ENCODE measurements around the gene PCDHB16.
"Not testable (repeated sequence)": the region's sequence is repeated elsewhere in the genome, so short reads cannot be mapped to it uniquely, and the experiment has no call there.

Gene PCDHB16

DNA sequence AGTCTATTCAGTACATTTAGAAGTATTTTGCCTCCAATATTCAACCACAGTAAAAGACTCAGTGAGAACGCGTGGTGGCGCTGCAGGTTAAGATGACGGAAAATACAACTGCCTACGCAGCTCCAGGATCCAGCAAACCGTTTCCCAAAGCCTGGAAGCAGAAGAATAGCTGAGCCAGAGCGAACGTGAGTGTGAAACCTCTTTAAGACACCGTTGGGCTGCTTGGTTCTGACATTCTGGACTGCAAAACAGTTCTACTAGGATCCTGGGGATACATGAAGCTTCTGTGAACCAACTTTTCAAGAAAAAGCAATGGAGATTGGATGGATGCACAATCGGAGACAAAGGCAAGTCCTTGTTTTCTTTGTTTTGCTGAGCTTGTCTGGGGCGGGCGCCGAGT lies at the start of gene PCDHB16:
Gene PCDHB16 (plus strand): TSS at position 140 of the 400 bp plus-strand sequence. CDS start 173 bp downstream, at position 313.
- DNase-seq: no peak
- ATAC-seq: no peak

GRCh38 chr5:141135030-141135717 lies 47.0 kb upstream of the PCDHB16 start, which contains the start of gene PCDHB5:
TSS of gene PCDHB5 (plus strand) at chr5:141135206. CDS start at chr5:141135435, 229 bp downstream.
- ATAC-seq (no peak), DNase-seq (no peak)

DNA sequence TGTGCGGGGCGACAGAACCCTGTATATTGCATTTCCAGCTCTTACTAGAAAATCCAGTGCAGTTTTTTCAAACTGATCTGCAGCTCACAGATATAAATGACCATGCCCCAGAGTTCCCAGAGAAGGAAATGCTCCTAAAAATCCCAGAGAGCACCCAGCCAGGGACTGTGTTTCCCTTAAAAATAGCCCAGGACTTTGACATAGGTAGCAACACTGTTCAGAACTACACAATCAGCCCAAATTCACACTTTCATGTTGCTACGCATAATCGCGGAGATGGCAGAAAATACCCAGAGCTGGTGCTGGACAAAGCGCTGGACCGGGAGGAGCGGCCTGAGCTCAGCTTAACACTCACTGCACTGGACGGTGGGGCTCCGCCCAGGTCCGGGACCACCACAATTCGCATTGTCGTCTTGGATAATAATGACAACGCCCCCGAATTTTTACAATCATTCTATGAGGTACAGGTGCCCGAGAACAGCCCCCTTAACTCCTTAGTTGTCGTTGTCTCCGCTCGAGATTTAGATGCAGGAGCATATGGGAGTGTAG lies 46.4 kb upstream of the PCDHB16 start:
- DNase-seq (no peak), ATAC-seq (no peak)

DNA sequence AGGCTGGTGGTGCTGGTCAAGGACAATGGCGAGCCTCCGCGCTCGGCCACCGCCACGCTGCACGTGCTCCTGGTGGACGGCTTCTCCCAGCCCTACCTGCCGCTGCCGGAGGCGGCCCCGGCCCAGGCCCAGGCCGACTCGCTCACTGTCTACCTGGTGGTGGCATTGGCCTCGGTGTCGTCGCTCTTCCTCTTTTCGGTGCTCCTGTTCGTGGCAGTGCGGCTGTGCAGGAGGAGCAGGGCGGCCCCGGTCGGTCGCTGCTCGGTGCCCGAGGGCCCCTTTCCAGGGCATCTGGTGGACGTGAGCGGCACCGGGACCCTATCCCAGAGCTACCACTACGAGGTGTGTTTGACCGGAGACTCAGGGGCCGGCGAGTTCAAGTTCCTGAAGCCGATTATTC lies 44.8 kb upstream of the PCDHB16 start:
- ATAC-seq, DNase-seq: not testable (repeated sequence)

DNA sequence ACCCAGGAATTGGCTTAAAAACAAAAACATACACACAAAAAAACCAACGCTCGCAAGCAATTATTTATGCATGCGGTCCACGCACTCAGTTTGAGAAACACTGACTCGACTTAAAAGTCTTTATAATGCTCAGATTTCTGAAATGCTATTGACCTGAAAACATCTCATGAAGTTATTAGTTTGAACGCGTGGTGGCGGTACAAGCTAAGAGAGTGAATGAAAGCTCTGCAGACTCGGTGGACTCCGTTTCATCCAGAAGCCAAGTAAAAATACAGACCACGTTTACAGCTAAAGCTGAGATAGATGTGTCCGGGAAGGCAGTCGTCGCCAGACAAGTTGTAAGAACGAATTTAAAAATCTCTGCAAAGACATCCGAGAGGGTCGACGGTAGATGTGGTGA lies 32.4 kb upstream of the PCDHB16 start, which contains the start of gene PCDHB6:
Gene PCDHB6 (plus strand): TSS at position 246 of the 400 bp plus-strand sequence. CDS start 201 bp downstream, outside the sequence.
- no peak for DNase-seq
- ATAC-seq: no peak

- ATAC-seq (no peak), DNase-seq (no peak)
Measured at GRCh38 chr5:141150224-141150992, 31.8 kb upstream of the PCDHB16 start.

- ATAC-seq (no peak), DNase-seq (no peak)
Measured at GRCh38 chr5:141150993-141151325, 31.2 kb upstream of the PCDHB16 start.

DNA sequence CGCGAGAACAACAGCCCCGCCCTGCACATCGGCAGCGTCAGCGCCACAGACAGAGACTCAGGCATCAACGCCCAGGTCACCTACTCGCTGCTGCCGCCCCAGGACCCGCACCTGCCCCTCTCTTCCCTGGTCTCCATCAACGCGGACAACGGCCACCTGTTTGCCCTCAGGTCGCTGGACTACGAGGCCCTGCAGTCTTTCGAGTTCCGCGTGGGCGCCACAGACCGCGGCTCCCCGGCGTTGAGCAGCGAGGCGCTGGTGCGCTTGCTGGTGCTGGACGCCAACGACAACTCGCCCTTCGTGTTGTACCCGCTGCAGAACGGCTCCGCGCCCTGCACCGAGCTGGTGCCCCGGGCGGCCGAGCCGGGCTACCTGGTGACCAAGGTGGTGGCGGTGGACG lies 30.6 kb upstream of the PCDHB16 start:
- not testable (repeated sequence) for DNase-seq, ATAC-seq

DNA sequence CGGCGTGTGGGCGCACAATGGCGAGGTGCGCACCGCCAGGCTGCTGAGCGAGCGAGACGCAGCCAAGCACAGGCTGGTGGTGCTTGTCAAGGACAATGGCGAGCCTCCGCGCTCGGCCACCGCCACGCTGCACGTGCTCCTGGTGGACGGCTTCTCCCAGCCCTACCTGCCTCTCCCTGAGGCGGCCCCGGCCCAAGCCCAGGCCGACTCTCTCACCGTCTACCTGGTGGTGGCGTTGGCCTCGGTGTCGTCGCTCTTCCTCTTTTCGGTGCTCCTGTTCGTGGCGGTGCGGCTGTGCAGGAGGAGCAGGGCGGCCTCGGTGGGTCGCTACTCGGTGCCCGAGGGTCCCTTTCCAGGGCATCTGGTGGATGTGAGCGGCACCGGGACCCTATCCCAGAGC lies 30.1 kb upstream of the PCDHB16 start:
- not testable (repeated sequence) for DNase-seq, ATAC-seq

- no peak for DNase-seq
- no peak for ATAC-seq
Measured at GRCh38 chr5:141155540-141156374, 26.4 kb upstream of the PCDHB16 start.

GRCh38 chr5:141157356-141157755 lies 24.8 kb upstream of the PCDHB16 start:
- ATAC-seq, DNase-seq: not testable (repeated sequence)

DNA sequence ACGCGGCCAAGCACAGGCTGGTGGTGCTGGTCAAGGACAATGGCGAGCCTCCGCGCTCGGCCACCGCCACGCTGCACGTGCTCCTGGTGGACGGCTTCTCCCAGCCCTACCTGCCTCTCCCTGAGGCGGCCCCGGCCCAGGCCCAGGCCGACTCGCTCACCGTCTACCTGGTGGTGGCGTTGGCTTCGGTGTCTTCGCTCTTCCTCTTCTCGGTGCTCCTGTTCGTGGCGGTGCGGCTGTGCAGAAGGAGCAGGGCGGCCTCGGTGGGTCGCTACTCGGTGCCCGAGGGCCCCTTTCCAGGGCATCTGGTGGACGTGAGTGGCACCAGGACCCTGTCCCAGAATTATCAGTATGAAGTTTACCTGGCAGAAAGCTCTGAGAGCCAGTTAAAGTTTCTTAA lies 24.3 kb upstream of the PCDHB16 start:
- DNase-seq: not testable (repeated sequence)

GRCh38 chr5:141172381-141173204 lies 9.6 kb upstream of the PCDHB16 start, which contains the start of gene PCDHB7:
TSS of gene PCDHB7 (plus strand) at chr5:141172644. CDS start at chr5:141172836, 192 bp downstream.
- DNase-seq: peak; percentile 16
- ATAC-seq: no peak

More for the DNA sequence above, 24.3 kb upstream of the PCDHB16 start:
- ATAC-seq: not testable (repeated sequence)

- not testable (repeated sequence) for ATAC-seq, DNase-seq
Measured at GRCh38 chr5:141174291-141175104, 7.7 kb upstream of the PCDHB16 start.

DNA sequence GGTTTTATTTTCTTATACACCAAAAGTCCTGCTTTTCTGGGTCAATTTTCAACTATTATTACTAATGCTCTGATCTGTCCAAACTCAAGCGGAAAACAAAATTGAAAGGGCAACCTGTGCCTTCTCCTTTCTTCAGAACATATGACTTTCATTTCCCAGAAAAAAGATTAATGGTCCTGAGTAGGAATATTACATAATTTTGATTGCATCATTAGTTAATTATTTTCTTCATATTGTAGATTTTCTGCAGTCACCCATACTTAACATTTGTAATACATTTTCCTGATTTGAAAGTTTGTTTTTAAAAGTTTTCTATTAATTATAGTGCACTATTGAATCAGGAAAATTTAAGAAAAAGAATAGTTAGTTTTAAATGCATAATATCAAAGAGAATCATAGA lies 6.3 kb upstream of the PCDHB16 start:
- ATAC-seq: no peak
- no peak for DNase-seq

- not testable (repeated sequence) for DNase-seq, ATAC-seq
Measured at GRCh38 chr5:141177577-141178191, 4.5 kb upstream of the PCDHB16 start, which contains the start of gene PCDHB8. TSS of gene PCDHB8 (plus strand) at chr5:141177790. CDS start at chr5:141178035, 245 bp downstream.

DNA sequence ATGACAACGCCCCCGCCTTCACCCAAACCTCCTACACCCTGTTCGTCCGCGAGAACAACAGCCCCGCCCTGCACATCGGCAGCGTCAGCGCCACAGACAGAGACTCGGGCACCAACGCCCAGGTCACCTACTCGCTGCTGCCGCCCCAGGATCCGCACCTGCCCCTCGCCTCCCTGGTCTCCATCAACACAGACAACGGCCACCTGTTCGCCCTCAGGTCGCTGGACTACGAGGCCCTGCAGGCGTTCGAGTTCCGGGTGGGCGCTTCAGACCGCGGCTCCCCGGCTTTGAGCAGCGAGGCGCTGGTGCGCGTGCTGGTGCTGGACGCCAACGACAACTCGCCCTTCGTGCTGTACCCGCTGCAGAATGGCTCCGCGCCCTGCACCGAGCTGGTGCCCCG lies 2.8 kb upstream of the PCDHB16 start:
- not testable (repeated sequence) for DNase-seq, ATAC-seq

DNA sequence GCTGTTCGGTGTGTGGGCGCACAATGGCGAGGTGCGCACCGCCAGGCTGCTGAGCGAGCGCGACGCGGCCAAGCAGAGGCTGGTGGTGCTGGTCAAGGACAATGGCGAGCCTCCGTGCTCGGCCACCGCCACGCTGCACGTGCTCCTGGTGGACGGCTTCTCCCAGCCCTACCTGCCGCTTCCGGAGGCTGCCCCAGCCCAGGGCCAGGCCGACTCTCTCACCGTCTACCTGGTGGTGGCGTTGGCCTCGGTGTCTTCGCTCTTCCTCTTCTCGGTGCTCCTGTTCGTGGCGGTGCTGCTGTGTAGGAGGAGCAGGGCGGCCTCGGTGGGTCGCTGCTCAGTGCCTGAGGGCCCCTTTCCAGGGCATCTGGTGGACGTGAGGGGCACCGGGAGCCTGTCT lies 2.3 kb upstream of the PCDHB16 start:
- not testable (repeated sequence) for ATAC-seq, DNase-seq

DNA sequence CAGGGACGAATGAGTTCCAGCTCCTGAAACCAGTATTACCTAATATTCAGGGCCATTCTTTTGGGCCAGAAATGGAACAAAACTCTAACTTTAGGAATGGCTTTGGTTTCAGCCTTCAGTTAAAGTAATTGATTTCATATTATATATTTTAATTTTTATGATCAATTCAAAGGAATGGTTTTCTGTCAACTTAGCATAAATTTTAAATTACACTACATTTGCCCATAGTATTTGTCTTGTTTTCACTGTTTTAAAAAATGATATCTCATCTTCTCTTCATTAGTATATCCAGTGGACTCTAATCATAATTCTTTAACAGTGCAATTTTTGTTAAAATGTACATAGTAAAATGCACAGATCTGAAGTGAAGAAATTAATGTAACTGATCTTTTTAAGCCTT lies 1.9 kb upstream of the PCDHB16 start:
- no peak for DNase-seq
- ATAC-seq: no peak

Data from stimulated activated naive CD8-positive, alpha-beta T cell treated with anti-CD3 and anti-CD28 coated beads, Interleukin-15, Interleukin-2, amounts not matched to agents 100 U/mL and 50 U/mL, for 24 hours (primary cell).